Measurements from ENCODE around the gene S100A7.

DNA sequence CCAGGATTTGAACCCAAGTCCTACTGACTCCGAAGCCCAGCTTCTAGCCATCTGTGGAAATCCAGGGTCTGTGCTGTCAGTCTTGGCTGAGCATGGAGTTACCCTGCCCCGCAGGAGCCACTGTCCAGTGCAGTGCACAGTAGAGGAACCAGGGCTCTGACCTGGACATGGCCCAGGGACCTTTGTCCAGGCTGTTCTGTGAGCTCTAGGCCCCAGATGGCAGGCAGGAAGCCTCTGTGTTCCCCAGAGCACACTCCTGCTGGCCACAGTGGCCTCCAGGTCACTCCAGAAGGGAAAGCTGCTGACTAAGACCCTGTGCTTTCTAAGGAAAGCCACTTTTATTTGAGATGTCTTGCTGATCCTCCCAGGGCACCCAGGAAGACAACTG lies 30.3 kb downstream of the S100A7 start:
- TF ChIP-seq MAX (IDR thresholded peaks at IDR 0.05): no peak
- TF ChIP-seq CTCF (IDR thresholded peaks at IDR 0.05; ENCODE audit: control extremely low read depth in 1 of 3, insufficient read depth in 1 of 3, low read depth in 1 of 3, low read length in 3 of 3): no peak
- TF ChIP-seq BACH1 (IDR thresholded peaks at IDR 0.05; ENCODE audit: low read length): no peak
- TF ChIP-seq RNF2 (IDR thresholded peaks at IDR 0.05; ENCODE audit: borderline replicate concordance, low read depth, low read length, missing control alignments, poor library complexity, severe bottlenecking): no peak
- no peak for TF ChIP-seq SIX5 (IDR thresholded peaks at IDR 0.05; ENCODE audit: low read depth, low read length)
- TF ChIP-seq POU5F1 (IDR thresholded peaks at IDR 0.05; ENCODE audit: low read depth, low read length): no peak
- TF ChIP-seq JUND (IDR thresholded peaks at IDR 0.05; ENCODE audit: low read length): no peak

All from H1 (cell line).